ENCODE results near the gene MUC5B. TPM values are rescaled to one million over a fixed set of nuclear protein-coding genes. Genes with fewer than 3 reads are reported as not detected.

Gene MUC5B
- total RNA-seq, 2 experiments from 2014 or later = not detected

- Mint-ChIP-seq H3K27ac (no peak overlapping the region), H3K36me3 (ENCODE audit: low read depth) (no peaks in the 10 kb centered on the region), H3K4me1 (peaks cover 19% of the 10 kb centered on the region), H3K27me3 (no peaks in the 10 kb centered on the region), H3K9me3 (no peaks in the 10 kb centered on the region), H3K4me3 (no peak overlapping the region)
- DNase-seq = no peak
- ChIA-PET POLR2A (no interaction called here), CTCF (no interaction called here)
Measured at GRCh38 chr11:1303126-1303821, 80.4 kb downstream of the MUC5B start.

- H3K4me3 Mint-ChIP-seq = no peak overlapping the region
- POLR2A ChIA-PET = no interaction called here
- no peaks in the 10 kb centered on the region for H3K27me3 Mint-ChIP-seq
- no peaks in the 10 kb centered on the region for H3K9me3 Mint-ChIP-seq
- H3K27ac Mint-ChIP-seq = no peak overlapping the region
- CTCF ChIA-PET = no interaction called here
- no peak for DNase-seq
- no peaks in the 10 kb centered on the region for H3K36me3 Mint-ChIP-seq (ENCODE audit: low read depth)
- H3K4me1 Mint-ChIP-seq = peaks cover 22% of the 10 kb centered on the region
Measured at GRCh38 chr11:1303973-1304372, 81.1 kb downstream of the MUC5B start.

- Mint-ChIP-seq H3K27me3 (no peaks in the 10 kb centered on the region), H3K4me1 (peaks cover 22% of the 10 kb centered on the region), H3K9me3 (no peaks in the 10 kb centered on the region), H3K36me3 (ENCODE audit: low read depth) (no peaks in the 10 kb centered on the region), H3K27ac (no peak overlapping the region), H3K4me3 (no peak overlapping the region)
- ChIA-PET CTCF (no interaction called here), POLR2A (no interaction called here)
- DNase-seq = peak; percentile 3
Measured at GRCh38 chr11:1304380-1304779, 81.5 kb downstream of the MUC5B start.

GRCh38 chr11:1305063-1305495, 82.2 kb downstream of the MUC5B start:
- POLR2A ChIA-PET = no interaction called here
- H3K27me3 Mint-ChIP-seq = no peaks in the 10 kb centered on the region
- H3K36me3 Mint-ChIP-seq (ENCODE audit: low read depth) = no peaks in the 10 kb centered on the region
- CTCF ChIA-PET = no interaction called here
- H3K4me1 Mint-ChIP-seq = peaks cover 22% of the 10 kb centered on the region
- no peak overlapping the region for H3K27ac Mint-ChIP-seq
- DNase-seq = no peak
- no peaks in the 10 kb centered on the region for H3K9me3 Mint-ChIP-seq
- H3K4me3 Mint-ChIP-seq = no peak overlapping the region

- no peak overlapping the region for H3K27ac Mint-ChIP-seq
- peak; percentile 5 for DNase-seq
- H3K9me3 Mint-ChIP-seq = peaks cover under 1% of the 10 kb centered on the region
- ChIA-PET CTCF (no interaction called here), POLR2A (no interaction called here)
- H3K4me3 Mint-ChIP-seq = no peak overlapping the region
- no peaks in the 10 kb centered on the region for H3K27me3 Mint-ChIP-seq
- H3K4me1 Mint-ChIP-seq = peaks cover 25% of the 10 kb centered on the region
- H3K36me3 Mint-ChIP-seq (ENCODE audit: low read depth) = peaks cover 2% of the 10 kb centered on the region
Measured at GRCh38 chr11:1305501-1306056, 82.7 kb downstream of the MUC5B start.

- Mint-ChIP-seq H3K27me3 (no peaks in the 10 kb centered on the region), H3K27ac (peak overlapping the region; percentile 9), H3K4me1 (peaks cover 34% of the 10 kb centered on the region), H3K9me3 (peaks cover 7% of the 10 kb centered on the region), H3K36me3 (ENCODE audit: low read depth) (peaks cover 6% of the 10 kb centered on the region), H3K4me3 (no peak overlapping the region)
- no peak for DNase-seq
- ChIA-PET CTCF (no interaction called here), POLR2A (no interaction called here)
Measured at GRCh38 chr11:1306186-1307162, 83.6 kb downstream of the MUC5B start.

- Mint-ChIP-seq H3K9me3 (peaks cover 16% of the 10 kb centered on the region), H3K27ac (peak overlapping the region; percentile 13), H3K4me1 (peaks cover 35% of the 10 kb centered on the region), H3K36me3 (ENCODE audit: low read depth) (peaks cover 7% of the 10 kb centered on the region), H3K27me3 (peaks cover 5% of the 10 kb centered on the region), H3K4me3 (peak overlapping the region; percentile 67)
- CTCF ChIA-PET = no interaction called here
- POLR2A ChIA-PET = no interaction called here
- DNase-seq = no peak
Measured at GRCh38 chr11:1307163-1307870, 84.5 kb downstream of the MUC5B start.

GRCh38 chr11:1307998-1308742, 85.3 kb downstream of the MUC5B start:
- Mint-ChIP-seq H3K27ac (peak overlapping the region; percentile 41), H3K36me3 (ENCODE audit: low read depth) (peaks cover 9% of the 10 kb centered on the region), H3K4me1 (peaks cover 35% of the 10 kb centered on the region), H3K27me3 (peaks cover 9% of the 10 kb centered on the region), H3K9me3 (peaks cover 19% of the 10 kb centered on the region), H3K4me3 (peak overlapping the region; percentile 67)
- peak; percentile 5 for DNase-seq
- POLR2A ChIA-PET = no interaction called here
- CTCF ChIA-PET = no interaction called here

GRCh38 chr11:1308743-1309497, 86.1 kb downstream of the MUC5B start:
- ChIA-PET CTCF (interaction anchor here (0.6 to 1.4 kb wide), 2 partner anchors 106 to 229 kb away, joined by 3 to 5 read pairs; no protein-coding TSS in a partner anchor), POLR2A (interaction anchor here (0.7 kb wide), 1 partner anchor 15 kb away, joined by 3 read pairs; no protein-coding TSS in a partner anchor)
- Mint-ChIP-seq H3K27ac (peak overlapping the region; percentile 41), H3K27me3 (peaks cover 16% of the 10 kb centered on the region), H3K4me3 (peak overlapping the region; percentile 73), H3K4me1 (peaks cover 35% of the 10 kb centered on the region), H3K36me3 (ENCODE audit: low read depth) (peaks cover 9% of the 10 kb centered on the region), H3K9me3 (peaks cover 21% of the 10 kb centered on the region)
- DNase-seq = no peak

- Mint-ChIP-seq H3K9me3 (peaks cover 21% of the 10 kb centered on the region), H3K4me3 (peak within 1 kb of the TSS; percentile 73), H3K27me3 (peaks cover 16% of the 10 kb centered on the region), H3K27ac (peak within 1 kb of the TSS; percentile 93), H3K4me1 (peaks cover 35% of the 10 kb centered on the region), H3K36me3 (ENCODE audit: low read depth) (peaks cover 9% of the 10 kb centered on the region)
- ChIA-PET CTCF (interaction anchor here (0.6 to 1.4 kb wide), 2 partner anchors 106 to 228 kb away, joined by 3 to 5 read pairs; no protein-coding TSS in a partner anchor), POLR2A (interaction anchor here (0.7 kb wide), 1 partner anchor 16 kb away, joined by 3 read pairs; no protein-coding TSS in a partner anchor)
- peak; percentile 96 for DNase-seq
Measured at GRCh38 chr11:1309498-1310317, 86.8 kb downstream of the MUC5B start, which contains the start of gene TOLLIP. Gene TOLLIP, minus strand, starts transcription at chr11:1309632. Its CDS starts 134 bp downstream, at chr11:1309498.

GRCh38 chr11:1310318-1310687, 87.4 kb downstream of the MUC5B start:
- Mint-ChIP-seq H3K27me3 (peaks cover 18% of the 10 kb centered on the region), H3K4me3 (peak overlapping the region; percentile 73), H3K9me3 (peaks cover 21% of the 10 kb centered on the region), H3K4me1 (peaks cover 32% of the 10 kb centered on the region), H3K27ac (peak overlapping the region; percentile 93), H3K36me3 (ENCODE audit: low read depth) (peaks cover 9% of the 10 kb centered on the region)
- CTCF ChIA-PET = interaction anchor here (0.6 to 1.4 kb wide), 2 partner anchors 93 to 105 kb away, joined by 3 to 4 read pairs; no protein-coding TSS in a partner anchor
- DNase-seq = no peak
- POLR2A ChIA-PET = no interaction called here
